T-cell (primary cell): ENCODE results near the gene IL9R. TPM values are rescaled to one million over a fixed set of nuclear protein-coding genes. Genes with fewer than 3 reads are reported as not detected.
"Not testable (repeated sequence)": the region's sequence is repeated elsewhere in the genome, so short reads cannot be mapped to it uniquely, and the experiment has no call there.

ENCODE experiments used
- ATAC-seq, 4 experiments: fragments of 200-7000 bp in 3 of 4; fragments of 150-1000 bp in 1 of 4; cut with Tn5 transposase; replicated peaks in 1 of 4; 1 replicate in 3 of 4; 2 replicates in 1 of 4; pipeline ENCODE4 v1.10.0; 2021; ENCODE audit warnings: moderate library complexity in 3 of 4, mild to moderate bottlenecking in 2 of 4, moderate number of reproducible peaks in 1 of 4
- CTCF ChIA-PET, 2 donors: fragments of 300-600 bp; sonication (Branson Sonifier 250); formaldehyde crosslinking; loops; one replicate each; lab custom pipeline; 2022; ENCODE audit warnings: antibody characterized with exemption in 2 of 2; lab: Charles Lee
- POLR2A ChIA-PET, 2 donors: fragments of 300-600 bp; sonication (Branson Sonifier 250); formaldehyde crosslinking; loops; one replicate each; lab custom pipeline; 2022; ENCODE audit warnings: antibody characterized with exemption in 2 of 2; lab: Charles Lee
- DNase-seq, 35 experiments: peaks; one replicate each; pipeline versions ENCODE4 v3.0.0 to v3.0.0-alpha.2; 2013 to 2023
- H3K27ac ChIP-seq: one replicate; pipeline ENCODE4 v1.5.1; 2013; ENCODE audit warnings: low read length
- H3K27me3 ChIP-seq, 2 experiments: replicated peaks in 1 of 2; 1 replicate in 1 of 2; 2 replicates in 1 of 2; pipeline versions ENCODE4 v1.6.1 to v1.7.0; 2013; ENCODE audit warnings: low read length in 1 of 2, mixed read lengths in 1 of 2; ENCODE audit not compliant: control insufficient read depth in 2 of 2, insufficient read depth in 2 of 2; ENCODE audit errors: extremely low read depth in 1 of 2
- H3K36me3 ChIP-seq, 2 donors: 1 replicate in 1 of 2; 2 replicates in 1 of 2; pipeline versions ENCODE4 v1.6.1 to v1.7.0; 2013; ENCODE audit warnings: low read length in 1 of 2; ENCODE audit not compliant: control insufficient read depth in 2 of 2, insufficient read depth in 1 of 2; ENCODE audit errors: extremely low read depth in 1 of 2
- H3K4me1 ChIP-seq, 2 experiments: 1 replicate in 1 of 2; 2 replicates in 1 of 2; pipeline versions ENCODE4 v1.6.1 to v1.7.0; 2013; ENCODE audit warnings: low read length in 2 of 2, mixed read lengths in 1 of 2; ENCODE audit not compliant: insufficient read depth in 2 of 2, control insufficient read depth in 1 of 2; ENCODE audit errors: extremely low read depth in 1 of 2
- H3K4me3 ChIP-seq, 2 donors: 1 replicate in 1 of 2; 2 replicates in 1 of 2; pipeline versions ENCODE4 v1.5.1 to v1.7.0; 2013; ENCODE audit warnings: mild to moderate bottlenecking in 2 of 2, low read length in 1 of 2, moderate library complexity in 1 of 2; ENCODE audit not compliant: control insufficient read depth in 1 of 2; ENCODE audit errors: extremely low read depth in 1 of 2
- H3K9me3 ChIP-seq: 2 replicates; pipeline ENCODE4 v1.7.0; 2013
- H3K27ac Mint-ChIP-seq, 2 donors: one replicate each; pipeline ENCODE4 v1.8.0; 2020 to 2021; ENCODE audit warnings: mild to moderate bottlenecking in 2 of 2, mixed read lengths in 2 of 2
- H3K27me3 Mint-ChIP-seq, 2 donors: one replicate each; pipeline ENCODE4 v1.8.0; 2021 to 2022; ENCODE audit warnings: mixed read lengths in 2 of 2
- H3K36me3 Mint-ChIP-seq: one replicate; pipeline ENCODE4 v1.8.0; 2021; ENCODE audit warnings: mixed read lengths
- H3K4me1 Mint-ChIP-seq, 3 donors: one replicate each; pipeline ENCODE4 v1.8.0; 2020 to 2022; ENCODE audit warnings: mixed read lengths in 3 of 3, mild to moderate bottlenecking in 1 of 3
- H3K4me3 Mint-ChIP-seq, 3 donors: one replicate each; pipeline ENCODE4 v1.8.0; 2020 to 2022; ENCODE audit warnings: mild to moderate bottlenecking in 3 of 3, mixed read lengths in 3 of 3, moderate library complexity in 3 of 3
- H3K9me3 Mint-ChIP-seq, 3 donors: one replicate each; pipeline ENCODE4 v1.8.0; 2020 to 2022; ENCODE audit warnings: mixed read lengths in 3 of 3
- WGBS: methylation state at CpG from one replicate; pipeline ENCODE4 v1.1.5; 2013; ENCODE audit warnings: missing lambda C conversion rate; ENCODE audit not compliant: insufficient coverage; 5-methylcytosine and 5-hydroxymethylcytosine counted together
- total RNA-seq, 35 experiments: library from RNA in 6 of 35; stranded (reverse) in 6 of 35; fragments of 120-200 nt in 1 of 35; gene quantifications; one replicate each; pipeline versions ENCODE4 v1.2.1 to v1.2.4 and lab custom pipeline; 2013 to 2026

The IL9R gene
- total RNA-seq, 5 donors from 2014 or later (not counting 1 experiment from before 2014, with no cell fraction given), result 2.0 to 39.8 (median 15.9) TPM

GRCh38 chrX:155968326-155968661 lies 29.2 kb upstream of the IL9R start:
- Mint-ChIP-seq H3K36me3 (no peaks in the 10 kb centered on the region), H3K4me3 (no peak overlapping the region), H3K4me1 (peaks cover 0 to 8% (median 0%) of the 10 kb centered on the region in 3 donors), H3K9me3 (peaks cover 12 to 32% (median 19%) of the 10 kb centered on the region in 3 donors), H3K27me3 (peaks cover 8 to 35% of the 10 kb centered on the region in 2 donors), H3K27ac (no peak overlapping the region)
- ATAC-seq, result no peak
- H3K36me3 ChIP-seq, result no peaks in the 10 kb centered on the region
- no peak overlapping the region for H3K4me3 ChIP-seq
- no peak for DNase-seq
- 44% methylated on average over 1 of the region's 1 CpG for WGBS
- ChIA-PET POLR2A (no interaction called here), CTCF (no interaction called here)
- H3K27me3 ChIP-seq, result peaks cover 0 to 7% of the 10 kb centered on the region in 2 experiments
- H3K4me1 ChIP-seq, result no peaks in the 10 kb centered on the region
- H3K27ac ChIP-seq, result no peak overlapping the region
- H3K9me3 ChIP-seq, result no peaks in the 10 kb centered on the region

DNA sequence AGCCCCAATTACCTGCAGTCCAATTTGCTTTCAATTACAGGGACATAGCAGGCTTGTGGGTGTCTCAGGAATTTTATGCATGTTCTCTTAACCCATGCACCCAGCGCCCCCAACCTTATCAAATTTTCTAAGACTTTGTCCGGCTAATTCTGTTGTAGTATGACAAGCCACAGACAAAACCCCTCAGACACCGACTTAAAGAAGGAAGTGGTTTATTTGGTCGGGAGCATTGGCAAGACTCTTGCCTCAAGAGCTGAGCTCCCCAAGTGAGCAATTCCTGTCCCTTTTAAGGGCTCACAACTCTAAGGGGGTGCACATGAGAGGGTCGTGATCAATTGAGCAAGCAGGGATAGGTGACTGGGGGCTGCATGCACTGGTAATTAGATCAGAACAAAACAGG lies 28.7 kb upstream of the IL9R start:
- H3K9me3 ChIP-seq, result no peaks in the 10 kb centered on the region
- no CpG with 5 or more reads among the region's 5 CpGs for WGBS
- CTCF ChIA-PET, result no interaction called here

GRCh38 chrX:155971658-155972057 lies 25.8 kb upstream of the IL9R start:
- no CpG with 5 or more reads among the region's 5 CpGs for WGBS
- CTCF ChIA-PET, ATAC-seq, POLR2A ChIA-PET, H3K4me3 ChIP-seq, H3K27ac ChIP-seq, H3K36me3 Mint-ChIP-seq, H3K27ac Mint-ChIP-seq, H3K9me3 ChIP-seq, DNase-seq, H3K4me1 Mint-ChIP-seq, H3K27me3 ChIP-seq, H3K4me1 ChIP-seq, H3K4me3 Mint-ChIP-seq, H3K36me3 ChIP-seq: not testable (repeated sequence)
- Mint-ChIP-seq H3K9me3 (peaks cover 7 to 18% (median 11%) of the 10 kb centered on the region in 3 donors), H3K27me3 (peaks cover 12 to 34% of the 10 kb centered on the region in 2 donors)

More for the DNA sequence above, 28.7 kb upstream of the IL9R start:
- peaks cover 8 to 35% of the 10 kb centered on the region in 2 donors for H3K27me3 Mint-ChIP-seq
- no peak overlapping the region for H3K4me3 Mint-ChIP-seq
- Histone ChIP-seq H3K27ac (no peak overlapping the region), H3K4me3 (no peak overlapping the region), H3K36me3 (no peaks in the 10 kb centered on the region), H3K27me3 (peaks cover 0 to 7% of the 10 kb centered on the region in 2 experiments), H3K4me1 (no peaks in the 10 kb centered on the region)
- H3K36me3 Mint-ChIP-seq, result no peaks in the 10 kb centered on the region
- POLR2A ChIA-PET, result no interaction called here
- H3K27ac Mint-ChIP-seq, result peak overlapping the region in 1 of 2 donors; percentile 4
- peaks cover 0 to 8% (median 0%) of the 10 kb centered on the region in 3 donors for H3K4me1 Mint-ChIP-seq
- ATAC-seq (no peak), DNase-seq (no peak)
- peaks cover 9 to 30% (median 17%) of the 10 kb centered on the region in 3 donors for H3K9me3 Mint-ChIP-seq

DNA sequence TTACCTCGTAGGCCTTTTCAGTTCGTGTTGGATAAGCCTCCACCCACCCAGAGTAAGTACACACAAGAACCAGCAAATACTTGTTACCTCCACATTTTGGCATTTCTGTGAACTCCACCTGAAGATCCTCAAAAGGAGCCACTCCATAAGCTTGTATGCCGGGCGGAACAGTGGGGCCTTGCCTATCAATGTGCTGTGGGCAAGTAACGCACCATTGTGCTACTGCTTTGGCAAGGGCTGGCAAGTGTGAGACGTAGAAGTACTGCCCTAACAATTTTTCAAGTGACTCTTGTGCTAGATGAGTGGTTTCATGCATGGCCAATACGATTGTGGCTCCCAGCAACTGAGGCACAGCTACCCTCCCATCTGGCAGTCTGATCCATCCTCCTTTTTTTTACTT lies 25.3 kb upstream of the IL9R start:
- H3K4me1 ChIP-seq, H3K9me3 ChIP-seq, H3K36me3 Mint-ChIP-seq, H3K4me3 Mint-ChIP-seq, H3K27ac ChIP-seq, CTCF ChIA-PET, H3K27ac Mint-ChIP-seq, ATAC-seq, H3K4me1 Mint-ChIP-seq, DNase-seq, H3K4me3 ChIP-seq, H3K27me3 ChIP-seq, H3K36me3 ChIP-seq, POLR2A ChIA-PET: not testable (repeated sequence)
- Mint-ChIP-seq H3K9me3 (peaks cover 7 to 18% (median 11%) of the 10 kb centered on the region in 3 donors), H3K27me3 (peaks cover 10 to 30% of the 10 kb centered on the region in 2 donors)
- WGBS, result 84% methylated on average over 3 of the region's 7 CpGs

DNA sequence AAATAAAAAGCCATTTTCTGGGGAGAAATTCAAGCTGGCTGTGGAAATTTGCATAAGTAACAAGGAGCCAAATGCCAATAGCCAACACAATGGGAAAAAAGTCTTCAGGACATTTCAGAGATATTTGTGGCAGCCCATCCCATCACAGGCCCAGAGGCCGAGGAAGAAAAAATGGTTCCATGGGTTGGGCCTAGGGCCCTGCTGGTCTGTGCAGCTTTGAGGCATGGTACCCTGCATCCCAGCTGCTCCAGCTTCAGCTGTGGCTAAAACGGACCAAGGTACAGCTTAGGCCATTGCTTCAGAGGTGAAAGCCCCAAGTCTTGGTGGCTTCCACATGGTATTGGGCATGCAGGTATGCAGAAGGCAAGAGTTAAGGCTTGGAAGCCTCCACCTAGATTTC lies 14.2 kb upstream of the IL9R start:
- Mint-ChIP-seq H3K4me1 (no peaks in the 10 kb centered on the region), H3K9me3 (peaks cover 3 to 7% (median 3%) of the 10 kb centered on the region in 3 donors), H3K36me3 (no peaks in the 10 kb centered on the region), H3K27me3 (peaks cover 0 to 12% of the 10 kb centered on the region in 2 donors), H3K27ac (no peak overlapping the region), H3K4me3 (no peak overlapping the region)
- no peak for DNase-seq
- Histone ChIP-seq H3K27me3 (no peaks in the 10 kb centered on the region), H3K36me3 (no peaks in the 10 kb centered on the region), H3K27ac (no peak overlapping the region), H3K9me3 (no peaks in the 10 kb centered on the region), H3K4me3 (no peak overlapping the region), H3K4me1 (no peaks in the 10 kb centered on the region)
- WGBS, result 100% methylated on average over 2 of the region's 2 CpGs
- CTCF ChIA-PET, result no interaction called here
- POLR2A ChIA-PET, result no interaction called here
- ATAC-seq, result no peak

DNA sequence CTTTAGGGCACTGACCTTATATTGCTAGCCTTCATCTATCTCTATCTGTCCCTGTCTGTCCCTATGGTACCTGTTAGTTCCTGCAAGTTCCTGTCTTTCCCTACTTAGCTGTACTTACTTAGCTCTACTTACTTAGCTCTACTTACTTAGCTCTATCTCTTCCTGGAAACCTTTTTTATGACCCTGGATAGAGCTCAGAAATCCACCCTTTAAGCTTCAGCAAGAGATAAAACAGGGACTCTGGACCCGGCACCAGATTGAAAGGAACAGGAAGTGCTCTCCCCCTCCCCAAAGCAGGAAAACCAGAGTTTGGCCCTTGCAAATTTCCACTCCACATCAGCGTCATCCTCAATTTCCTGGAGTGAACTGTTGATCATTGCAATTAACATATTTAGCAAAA lies 12.3 kb upstream of the IL9R start:
- Mint-ChIP-seq H3K9me3 (peaks cover 3 to 7% (median 3%) of the 10 kb centered on the region in 3 donors), H3K4me3 (no peak overlapping the region), H3K36me3 (no peaks in the 10 kb centered on the region), H3K27me3 (peaks cover 3 to 18% of the 10 kb centered on the region in 2 donors), H3K27ac (no peak overlapping the region), H3K4me1 (no peaks in the 10 kb centered on the region)
- ChIA-PET CTCF (no interaction called here), POLR2A (no interaction called here)
- Histone ChIP-seq H3K27me3 (no peaks in the 10 kb centered on the region), H3K27ac (no peak overlapping the region), H3K4me3 (no peak overlapping the region), H3K36me3 (no peaks in the 10 kb centered on the region), H3K9me3 (no peaks in the 10 kb centered on the region), H3K4me1 (no peaks in the 10 kb centered on the region)
- 80% methylated on average over 2 of the region's 2 CpGs for WGBS
- ATAC-seq (no peak), DNase-seq (no peak)

DNA sequence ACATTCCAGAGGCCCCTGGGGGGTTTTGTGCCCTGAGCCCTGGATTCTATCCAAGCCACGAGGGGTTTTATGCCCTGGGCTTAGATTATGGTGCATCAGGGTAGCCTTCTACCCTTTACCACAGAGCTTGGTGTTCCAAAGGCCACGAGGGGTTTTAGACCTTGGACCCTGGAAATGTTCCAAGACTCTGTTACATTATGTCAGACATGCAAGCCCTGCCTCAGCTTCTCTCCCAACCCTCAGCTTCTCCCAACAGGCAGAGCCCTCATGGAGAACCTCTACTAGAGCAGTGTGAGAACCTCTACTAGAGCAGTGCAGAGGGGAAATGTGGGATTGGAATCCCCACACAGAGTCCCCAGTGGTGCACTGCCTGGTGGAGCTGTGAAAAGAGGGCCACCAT lies 10.5 kb upstream of the IL9R start:
- H3K36me3 Mint-ChIP-seq, H3K4me1 ChIP-seq, H3K27me3 ChIP-seq, DNase-seq, POLR2A ChIA-PET, H3K4me3 ChIP-seq, H3K27ac Mint-ChIP-seq, H3K4me1 Mint-ChIP-seq, CTCF ChIA-PET, H3K27ac ChIP-seq, H3K9me3 Mint-ChIP-seq, H3K4me3 Mint-ChIP-seq, ATAC-seq, H3K9me3 ChIP-seq, H3K36me3 ChIP-seq: not testable (repeated sequence)
- WGBS, result 20% methylated on average over 1 of the region's 2 CpGs
- H3K27me3 Mint-ChIP-seq, result peaks cover 3 to 18% of the 10 kb centered on the region in 2 donors
